Mucosa of rectum (tissue), 2 donors: ENCODE data around the gene AGO3.

Source experiments
- H3K27ac ChIP-seq, 2 donors: one replicate each; pipeline ENCODE4 v1.7.0; 2013; ENCODE audit warnings: inconsistent platforms in 2 of 2, low read depth in 2 of 2, low read length in 2 of 2
- H3K27me3 ChIP-seq, 2 donors: one replicate each; pipeline ENCODE4 v1.7.0; 2013; ENCODE audit warnings: low read length in 2 of 2; ENCODE audit not compliant: control insufficient read depth in 2 of 2, insufficient read depth in 2 of 2
- H3K36me3 ChIP-seq, 2 donors: one replicate each; pipeline ENCODE4 v1.7.0; 2013; ENCODE audit warnings: low read length in 2 of 2; ENCODE audit not compliant: control insufficient read depth in 2 of 2, insufficient read depth in 2 of 2
- H3K4me1 ChIP-seq, 2 donors: one replicate each; pipeline ENCODE4 v1.7.0; 2013; ENCODE audit warnings: low read length in 2 of 2, mild to moderate bottlenecking in 1 of 2; ENCODE audit not compliant: control insufficient read depth in 2 of 2, insufficient read depth in 2 of 2
- H3K4me3 ChIP-seq, 2 donors: one replicate each; pipeline ENCODE4 v1.7.0; 2013; ENCODE audit warnings: low read length in 2 of 2
- H3K9ac ChIP-seq, 2 donors: one replicate each; pipeline ENCODE4 v1.7.0; 2013; ENCODE audit warnings: low read length in 2 of 2, low read depth in 1 of 2, mild to moderate bottlenecking in 1 of 2
- H3K9me3 ChIP-seq, 2 donors: one replicate each; pipeline ENCODE4 v1.7.0; 2013; ENCODE audit warnings: low read length in 2 of 2; ENCODE audit not compliant: control insufficient read depth in 2 of 2
- donor health status: healthy.
- donor health status: Normal muscosa, but diverticular disease.

The AGO3 gene

GRCh38 chr1:36092166-36092797 lies 161.4 kb downstream of the AGO3 start:
- no peaks in the 10 kb centered on the region for H3K27me3 ChIP-seq
- H3K4me1 ChIP-seq: peaks cover 13 to 15% of the 10 kb centered on the region in 2 donors
- H3K4me3 ChIP-seq: no peak overlapping the region
- no peak overlapping the region for H3K9ac ChIP-seq
- no peak overlapping the region for H3K27ac ChIP-seq
- no peaks in the 10 kb centered on the region for H3K9me3 ChIP-seq
- H3K36me3 ChIP-seq: peaks cover 39 to 41% of the 10 kb centered on the region in 2 donors

- H3K4me3 ChIP-seq: no peak overlapping the region
- no peak overlapping the region for H3K27ac ChIP-seq
- peaks cover 39 to 41% of the 10 kb centered on the region in 2 donors for H3K36me3 ChIP-seq
- no peak overlapping the region for H3K9ac ChIP-seq
- peaks cover 13 to 15% of the 10 kb centered on the region in 2 donors for H3K4me1 ChIP-seq
- no peaks in the 10 kb centered on the region for H3K9me3 ChIP-seq
- no peaks in the 10 kb centered on the region for H3K27me3 ChIP-seq
These were observed 161.9 kb downstream of the AGO3 start for GRCh38 chr1:36092798-36093185.

- H3K9me3 ChIP-seq: no peaks in the 10 kb centered on the region
- peaks cover 12% of the 10 kb centered on the region in 2 donors for H3K4me1 ChIP-seq
- no peaks in the 10 kb centered on the region for H3K27me3 ChIP-seq
- H3K36me3 ChIP-seq: peaks cover 39 to 41% of the 10 kb centered on the region in 2 donors
- no peak overlapping the region for H3K27ac ChIP-seq
- no peak overlapping the region for H3K9ac ChIP-seq
- H3K4me3 ChIP-seq: no peak overlapping the region
These were observed 162.3 kb downstream of the AGO3 start for GRCh38 chr1:36093226-36093625.

GRCh38 chr1:36093929-36094328 lies 163.0 kb downstream of the AGO3 start:
- Histone ChIP-seq H3K27ac (no peak overlapping the region), H3K9me3 (no peaks in the 10 kb centered on the region), H3K27me3 (no peaks in the 10 kb centered on the region), H3K36me3 (peaks cover 39 to 41% of the 10 kb centered on the region in 2 donors), H3K4me3 (no peak overlapping the region), H3K9ac (no peak overlapping the region), H3K4me1 (peaks cover 9% of the 10 kb centered on the region in 2 donors)

- Histone ChIP-seq H3K4me1 (peaks cover 4 to 6% of the 10 kb centered on the region in 2 donors), H3K9ac (no peak overlapping the region), H3K36me3 (peaks cover 39 to 41% of the 10 kb centered on the region in 2 donors), H3K9me3 (no peaks in the 10 kb centered on the region), H3K27ac (no peak overlapping the region), H3K4me3 (no peak overlapping the region), H3K27me3 (no peaks in the 10 kb centered on the region)
These were observed 163.7 kb downstream of the AGO3 start for GRCh38 chr1:36094621-36095061.

GRCh38 chr1:36095760-36096405 lies 165.0 kb downstream of the AGO3 start:
- Histone ChIP-seq H3K4me1 (peaks cover 0 to 3% of the 10 kb centered on the region in 2 donors), H3K4me3 (no peak overlapping the region), H3K27ac (no peak overlapping the region), H3K9me3 (no peaks in the 10 kb centered on the region), H3K36me3 (peaks cover 39 to 41% of the 10 kb centered on the region in 2 donors), H3K9ac (no peak overlapping the region), H3K27me3 (no peaks in the 10 kb centered on the region)

GRCh38 chr1:36096500-36097432 lies 165.9 kb downstream of the AGO3 start:
- peaks cover 0 to 3% of the 10 kb centered on the region in 2 donors for H3K4me1 ChIP-seq
- H3K9me3 ChIP-seq: no peaks in the 10 kb centered on the region
- H3K4me3 ChIP-seq: no peak overlapping the region
- H3K27me3 ChIP-seq: no peaks in the 10 kb centered on the region
- H3K9ac ChIP-seq: no peak overlapping the region
- H3K27ac ChIP-seq: no peak overlapping the region
- H3K36me3 ChIP-seq: peaks cover 32% of the 10 kb centered on the region in 2 donors

GRCh38 chr1:36097693-36098585 lies 167.0 kb downstream of the AGO3 start:
- H3K4me1 ChIP-seq: peaks cover 0 to 3% of the 10 kb centered on the region in 2 donors
- no peak overlapping the region for H3K4me3 ChIP-seq
- no peaks in the 10 kb centered on the region for H3K9me3 ChIP-seq
- no peak overlapping the region for H3K9ac ChIP-seq
- H3K27ac ChIP-seq: no peak overlapping the region
- H3K27me3 ChIP-seq: no peaks in the 10 kb centered on the region
- peaks cover 20% of the 10 kb centered on the region in 2 donors for H3K36me3 ChIP-seq

GRCh38 chr1:36098650-36099365 lies 167.9 kb downstream of the AGO3 start:
- peaks cover 11 to 12% of the 10 kb centered on the region in 2 donors for H3K36me3 ChIP-seq
- H3K27me3 ChIP-seq: no peaks in the 10 kb centered on the region
- no peak overlapping the region for H3K27ac ChIP-seq
- no peaks in the 10 kb centered on the region for H3K9me3 ChIP-seq
- no peak overlapping the region for H3K9ac ChIP-seq
- no peak overlapping the region for H3K4me3 ChIP-seq
- peaks cover 0 to 3% of the 10 kb centered on the region in 2 donors for H3K4me1 ChIP-seq
